Smooth muscle cell (in vitro differentiated cells): ENCODE results near the gene UQCRH. TPM values are rescaled to one million over a fixed set of nuclear protein-coding genes. Genes with fewer than 3 reads are reported as not detected.

ENCODE experiments used
- DNase-seq: peaks from one replicate; lab custom pipeline; 2025; ENCODE audit not compliant: unreplicated experiment; lab: John Stamatoyannopoulos, UW
- H2AFZ ChIP-seq: fragments of 200-600 bp; sonication (generic); 2 replicates; pipeline ENCODE4 v1.6.0; 2016; ENCODE audit warnings: antibody characterized with exemption, low read depth, mild to moderate bottlenecking
- H3F3A ChIP-seq: fragments of 200-600 bp; sonication (generic); 2 replicates; pipeline ENCODE4 v1.6.0; 2017; ENCODE audit warnings: antibody characterized with exemption, low read depth
- H3K27ac ChIP-seq: fragments of 200-600 bp; sonication (generic); 2 replicates; pipeline ENCODE4 v1.5.1; 2016; ENCODE audit warnings: low read depth, mild to moderate bottlenecking
- H3K27me3 ChIP-seq: fragments of 200-600 bp; sonication (generic); 2 replicates; pipeline ENCODE4 v1.6.1; 2016; ENCODE audit warnings: low read depth, mild to moderate bottlenecking
- H3K36me3 ChIP-seq: fragments of 200-600 bp; sonication (generic); 2 replicates; pipeline ENCODE4 v1.5.1; 2016; ENCODE audit warnings: low read depth
- H3K4me1 ChIP-seq: fragments of 200-600 bp; sonication (generic); 2 replicates; pipeline ENCODE4 v1.5.1; 2016; ENCODE audit warnings: low read depth
- H3K4me2 ChIP-seq: fragments of 200-600 bp; sonication (generic); 2 replicates; pipeline ENCODE4 v1.6.0; 2016; ENCODE audit warnings: mild to moderate bottlenecking
- H3K4me3 ChIP-seq: fragments of 200-600 bp; sonication (generic); 2 replicates; pipeline ENCODE4 v1.5.1; 2016; ENCODE audit warnings: mild to moderate bottlenecking
- H3K79me2 ChIP-seq: fragments of 200-600 bp; sonication (generic); 2 replicates; pipeline ENCODE4 v1.6.0; 2016; ENCODE audit warnings: low read depth, mild to moderate bottlenecking
- H3K9ac ChIP-seq: fragments of 200-600 bp; sonication (generic); 2 replicates; pipeline ENCODE4 v1.6.0; 2016; ENCODE audit warnings: low read depth
- H3K9me3 ChIP-seq: fragments of 200-600 bp; sonication (generic); replicated peaks from 2 replicates; pipeline ENCODE4 v1.5.1; 2016; ENCODE audit warnings: low read depth
- H4K20me1 ChIP-seq: fragments of 200-600 bp; sonication (generic); 2 replicates; pipeline ENCODE4 v1.6.0; 2016; ENCODE audit warnings: low read depth
- CTCF ChIP-seq: fragments of 200-600 bp; sonication (generic); IDR thresholded peaks from 2 replicates; pipeline ENCODE4 v1.5.1; 2017; ENCODE audit warnings: borderline replicate concordance, mild to moderate bottlenecking, antibody characterized with exemption; ENCODE audit not compliant: insufficient read depth, poor library complexity, severe bottlenecking
- WGBS: methylation state at CpG from one replicate; pipeline ENCODE4 v1.1.7; 2016; ENCODE audit warnings: low lambda C conversion rate; 5-methylcytosine and 5-hydroxymethylcytosine counted together
- polyA plus RNA-seq: library from polyadenylated mRNA; unstranded; fragments of >200 nt; fragmentation: Nextera tagmentation; extraction: Ambion mirVana; gene quantifications from 2 replicates; pipeline ENCODE4 v1.2.1, GENCODE V29; 2016
- total RNA-seq: library from RNA; depleted of rRNA; stranded (reverse); fragments of >200 nt; gene quantifications from 2 replicates; pipeline ENCODE4 v1.2.3, GENCODE V29; 2014

Gene UQCRH
- total and polyA plus RNA-seq, 2 experiments from 2014 or later, result 284 to 652 TPM

GRCh38 chr1:46303872-46304326 lies 401 bp downstream of the UQCRH start:
- TF ChIP-seq CTCF, result no peak
- Histone ChIP-seq H3K4me1 (peaks cover 23% of the 10 kb centered on the region), H3K9me3 (no peaks in the 10 kb centered on the region), H2AFZ (peak overlapping the region; percentile 44), H3K4me2 (peak overlapping the region; percentile 96), H3K4me3 (peak overlapping the region; percentile 79), H3F3A (peaks cover 9% of the 10 kb centered on the region), H3K27ac (peak overlapping the region; percentile 89), H3K27me3 (no peaks in the 10 kb centered on the region), H4K20me1 (peaks cover 73% of the 10 kb centered on the region), H3K79me2 (peaks cover 93% of the 10 kb centered on the region), H3K9ac (peak overlapping the region; percentile 99), H3K36me3 (no peaks in the 10 kb centered on the region)
- no peak for DNase-seq
- WGBS, result under 1% methylated on average over 14 of the region's 14 CpGs

GRCh38 chr1:46306159-46306530 lies 2.6 kb downstream of the UQCRH start:
- no peak for TF ChIP-seq CTCF
- Histone ChIP-seq H3K9ac (no peak overlapping the region), H3K4me3 (no peak overlapping the region), H3K4me1 (peaks cover 12% of the 10 kb centered on the region), H3K27ac (no peak overlapping the region), H3K79me2 (peaks cover 75% of the 10 kb centered on the region), H3K36me3 (no peaks in the 10 kb centered on the region), H4K20me1 (peaks cover 58% of the 10 kb centered on the region), H2AFZ (no peak overlapping the region), H3K4me2 (no peak overlapping the region), H3K9me3 (no peaks in the 10 kb centered on the region), H3K27me3 (no peaks in the 10 kb centered on the region), H3F3A (peaks cover 2% of the 10 kb centered on the region)
- WGBS, result 93% methylated on average over 8 of the region's 8 CpGs
- DNase-seq, result no peak

- Histone ChIP-seq H3F3A (no peaks in the 10 kb centered on the region), H3K4me1 (peaks cover 7% of the 10 kb centered on the region), H3K9ac (no peak overlapping the region), H4K20me1 (peaks cover 49% of the 10 kb centered on the region), H3K4me2 (no peak overlapping the region), H3K36me3 (peaks cover 18% of the 10 kb centered on the region), H2AFZ (no peak overlapping the region), H3K9me3 (no peaks in the 10 kb centered on the region), H3K27me3 (no peaks in the 10 kb centered on the region), H3K27ac (no peak overlapping the region), H3K4me3 (no peak overlapping the region), H3K79me2 (peaks cover 48% of the 10 kb centered on the region)
- TF ChIP-seq CTCF, result no peak
- 96% methylated on average over 16 of the region's 16 CpGs for WGBS
- DNase-seq, result no peak
Observed at GRCh38 chr1:46309401-46310159, 6.1 kb downstream of the UQCRH start.

- Histone ChIP-seq H3K27me3 (no peaks in the 10 kb centered on the region), H4K20me1 (peaks cover 42% of the 10 kb centered on the region), H3K9me3 (no peaks in the 10 kb centered on the region), H3K4me3 (no peak overlapping the region), H3K4me1 (no peaks in the 10 kb centered on the region), H3K4me2 (no peak overlapping the region), H3K79me2 (peaks cover 41% of the 10 kb centered on the region), H3K27ac (no peak overlapping the region), H3F3A (no peaks in the 10 kb centered on the region), H3K9ac (no peak overlapping the region), H3K36me3 (peaks cover 18% of the 10 kb centered on the region), H2AFZ (no peak overlapping the region)
- TF ChIP-seq CTCF, result no peak
- 94% methylated on average over 4 of the region's 4 CpGs for WGBS
- DNase-seq, result no peak
Observed at GRCh38 chr1:46310321-46310720, 6.8 kb downstream of the UQCRH start.
